Activated T-helper 17 cell treated with anti-CD3 and anti-CD28 coated beads, Interleukin-2, amount 50 U/mL, for 72 hours (primary cell): ENCODE data around the gene ZNF48. TPM values are rescaled to one million over a fixed set of nuclear protein-coding genes. Genes with fewer than 3 reads are reported as not detected.

Source experiments
- ATAC-seq: fragments of 150-1000 bp; cut with Tn5 transposase; replicated peaks from 2 replicates; pipeline ENCODE4 v1.10.0; 2021; ENCODE audit warnings: mild to moderate bottlenecking, moderate library complexity
- H3K27ac Mint-ChIP-seq: one replicate; pipeline ENCODE4 v1.8.0; 2022; ENCODE audit warnings: mixed read lengths
- H3K27me3 Mint-ChIP-seq: one replicate; pipeline ENCODE4 v1.8.0; 2022; ENCODE audit warnings: mixed read lengths
- H3K36me3 Mint-ChIP-seq: one replicate; pipeline ENCODE4 v1.8.0; 2022; ENCODE audit warnings: low read depth, mild to moderate bottlenecking, mixed read lengths
- H3K4me1 Mint-ChIP-seq: one replicate; pipeline ENCODE4 v1.8.0; 2022; ENCODE audit warnings: mixed read lengths
- H3K4me3 Mint-ChIP-seq: one replicate; pipeline ENCODE4 v1.8.0; 2022; ENCODE audit warnings: mild to moderate bottlenecking, mixed read lengths
- H3K9me3 Mint-ChIP-seq: one replicate; pipeline ENCODE4 v1.8.0; 2022; ENCODE audit warnings: mixed read lengths
- total RNA-seq, 2 donors: library from RNA; stranded (reverse); gene quantifications; one replicate each; pipeline ENCODE4 v1.2.3, GENCODE V29; 2022

Gene ZNF48
- total RNA-seq = 10 to 100 TPM; 10.2 to 10.5 TPM

DNA sequence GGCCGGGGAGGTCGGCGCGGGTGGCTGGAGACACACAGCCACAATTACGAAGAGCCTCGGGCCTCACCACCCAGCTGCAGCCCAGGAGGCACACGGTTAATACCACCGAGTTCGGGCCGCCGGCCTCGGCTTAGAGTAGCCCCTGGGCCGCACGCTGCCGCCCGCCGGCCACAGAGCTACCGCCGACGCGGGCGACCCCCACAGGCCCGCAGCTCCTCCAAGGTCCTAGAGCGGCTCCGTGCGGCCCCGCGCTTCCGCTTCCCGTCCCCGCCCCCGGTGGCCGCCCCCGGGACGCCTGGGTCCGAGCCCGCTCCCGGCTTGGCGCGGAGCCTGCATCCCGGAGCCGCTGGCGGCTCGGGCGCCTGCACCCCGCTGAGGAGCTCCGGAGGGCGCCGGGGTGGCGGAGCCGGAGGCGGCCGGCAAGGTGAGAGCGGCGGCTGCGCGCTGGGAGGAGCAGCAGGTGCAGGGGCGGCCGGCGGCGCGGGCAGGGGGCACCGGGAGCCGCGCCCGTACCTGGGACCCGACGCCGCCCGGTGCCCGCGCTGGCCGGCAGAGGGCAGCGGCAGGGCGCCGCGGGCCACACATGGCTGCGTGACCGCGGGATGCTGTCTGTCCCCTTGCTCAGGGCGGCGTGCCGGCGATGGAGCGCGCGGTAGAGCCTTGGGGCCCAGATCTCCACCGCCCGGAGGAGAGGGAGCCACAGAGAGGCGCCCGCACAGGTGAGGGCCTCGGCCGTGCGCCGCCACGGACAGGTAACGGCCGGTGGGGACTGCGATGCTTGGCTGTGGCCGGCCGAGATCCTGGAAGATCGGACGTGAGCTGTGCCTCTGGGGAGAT, at the start of gene ZNF48:
Gene ZNF48, plus strand, starts transcription at position 266 of the 837 bp plus-strand sequence. Its CDS starts 375 bp downstream, at position 641.
- ATAC-seq = peak; percentile 81
- no peaks in the 10 kb centered on the region for H3K27me3 Mint-ChIP-seq
- peaks cover 20% of the 10 kb centered on the region for H3K4me1 Mint-ChIP-seq
- peaks cover 22% of the 10 kb centered on the region for H3K36me3 Mint-ChIP-seq
- H3K4me3 Mint-ChIP-seq = peak within 1 kb of the TSS; percentile 97
- H3K27ac Mint-ChIP-seq = peak within 1 kb of the TSS; percentile 91
- H3K9me3 Mint-ChIP-seq = no peaks in the 10 kb centered on the region

DNA sequence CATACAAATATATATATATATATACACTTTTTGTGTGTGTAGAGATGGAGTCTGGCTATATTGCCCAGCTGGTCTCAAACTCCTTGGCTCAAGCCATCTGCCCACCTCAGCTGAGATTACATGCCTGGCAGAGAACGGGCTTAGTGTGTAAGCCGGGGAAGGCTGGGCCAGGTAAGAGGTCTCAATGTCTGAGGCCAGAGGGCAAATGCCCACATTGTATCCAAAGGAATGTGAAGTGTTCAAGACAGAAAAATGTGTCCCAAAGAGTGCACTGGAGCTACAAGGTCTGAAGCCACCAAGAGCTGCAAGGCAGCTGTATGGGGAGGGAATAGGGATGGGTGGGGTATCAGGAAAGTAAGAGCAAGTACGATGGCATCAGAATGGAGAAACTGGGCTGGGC, 48.9 kb upstream of the ZNF48 start:
- H3K4me1 Mint-ChIP-seq = peaks cover 11% of the 10 kb centered on the region
- no peak overlapping the region for H3K4me3 Mint-ChIP-seq
- no peaks in the 10 kb centered on the region for H3K9me3 Mint-ChIP-seq
- no peaks in the 10 kb centered on the region for H3K27me3 Mint-ChIP-seq
- no peak for ATAC-seq
- peaks cover 26% of the 10 kb centered on the region for H3K36me3 Mint-ChIP-seq
- H3K27ac Mint-ChIP-seq = no peak overlapping the region

DNA sequence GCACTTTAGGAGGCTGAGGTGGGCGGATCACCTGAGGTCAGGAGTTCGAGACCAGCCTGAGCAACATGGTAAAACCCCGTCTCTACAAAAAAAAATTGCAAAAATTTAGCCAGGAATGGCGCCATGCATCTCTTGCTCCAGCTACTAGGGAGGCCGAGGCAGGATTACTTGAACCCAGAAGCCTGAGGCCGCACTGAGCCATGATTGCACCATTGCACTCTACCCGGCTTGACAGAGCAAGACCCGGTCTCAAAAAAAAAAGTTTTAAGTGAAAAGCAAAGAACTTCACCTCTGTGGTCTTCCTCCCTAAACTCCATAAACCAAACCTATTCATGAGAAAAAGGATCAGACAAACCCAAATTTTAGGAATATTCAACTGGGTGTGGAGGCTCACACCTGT, 47.1 kb upstream of the ZNF48 start:
- Mint-ChIP-seq H3K27me3 (no peaks in the 10 kb centered on the region), H3K36me3 (peaks cover 44% of the 10 kb centered on the region), H3K27ac (no peak overlapping the region), H3K4me1 (peaks cover 14% of the 10 kb centered on the region), H3K9me3 (no peaks in the 10 kb centered on the region), H3K4me3 (no peak overlapping the region)
- ATAC-seq = no peak

DNA sequence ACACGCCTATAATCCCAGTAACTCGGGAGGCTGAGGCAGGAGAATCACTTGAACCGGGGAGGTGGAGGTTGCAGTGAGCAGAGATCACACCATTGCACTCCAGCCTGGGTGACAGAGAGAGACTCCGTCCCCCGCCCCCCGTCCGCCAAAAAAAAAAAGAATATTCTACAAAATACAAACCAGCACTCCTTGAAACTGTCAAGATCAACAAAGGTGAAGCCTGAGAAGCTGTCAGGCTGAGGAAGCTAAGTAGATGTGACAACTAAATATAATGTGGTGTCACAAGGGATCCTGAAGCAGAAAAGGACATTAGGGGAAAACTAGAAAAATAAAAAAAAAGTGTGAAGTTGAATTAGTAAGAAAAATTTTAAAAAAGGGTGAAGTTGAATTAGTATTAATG, 46.3 kb upstream of the ZNF48 start:
- H3K4me1 Mint-ChIP-seq = peaks cover 14% of the 10 kb centered on the region
- H3K9me3 Mint-ChIP-seq = no peaks in the 10 kb centered on the region
- no peaks in the 10 kb centered on the region for H3K27me3 Mint-ChIP-seq
- peaks cover 52% of the 10 kb centered on the region for H3K36me3 Mint-ChIP-seq
- ATAC-seq = no peak
- H3K27ac Mint-ChIP-seq = peak overlapping the region; percentile 87
- no peak overlapping the region for H3K4me3 Mint-ChIP-seq

DNA sequence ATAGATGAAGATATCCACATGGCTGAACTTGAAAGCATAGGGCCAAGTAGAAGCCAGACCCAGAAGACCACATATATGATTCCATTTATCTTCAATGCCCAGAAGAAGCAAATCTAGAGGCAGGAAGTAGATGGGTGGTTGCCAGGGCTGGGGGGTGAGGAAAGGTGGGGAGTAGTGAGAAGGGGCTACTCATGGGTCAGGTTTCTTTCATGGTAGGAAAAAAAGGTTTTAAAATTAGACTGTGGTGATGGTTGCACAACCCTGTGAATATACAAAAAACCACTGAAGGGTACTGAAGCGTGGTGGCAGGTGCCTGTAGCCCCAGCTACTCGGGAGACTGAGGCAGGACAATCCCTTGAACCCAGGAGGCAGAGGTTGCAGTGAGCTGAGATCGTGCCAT, 45.5 kb upstream of the ZNF48 start:
- no peaks in the 10 kb centered on the region for H3K9me3 Mint-ChIP-seq
- peaks cover 60% of the 10 kb centered on the region for H3K36me3 Mint-ChIP-seq
- no peaks in the 10 kb centered on the region for H3K27me3 Mint-ChIP-seq
- H3K4me3 Mint-ChIP-seq = no peak overlapping the region
- no peak for ATAC-seq
- peak overlapping the region; percentile 87 for H3K27ac Mint-ChIP-seq
- peaks cover 18% of the 10 kb centered on the region for H3K4me1 Mint-ChIP-seq

DNA sequence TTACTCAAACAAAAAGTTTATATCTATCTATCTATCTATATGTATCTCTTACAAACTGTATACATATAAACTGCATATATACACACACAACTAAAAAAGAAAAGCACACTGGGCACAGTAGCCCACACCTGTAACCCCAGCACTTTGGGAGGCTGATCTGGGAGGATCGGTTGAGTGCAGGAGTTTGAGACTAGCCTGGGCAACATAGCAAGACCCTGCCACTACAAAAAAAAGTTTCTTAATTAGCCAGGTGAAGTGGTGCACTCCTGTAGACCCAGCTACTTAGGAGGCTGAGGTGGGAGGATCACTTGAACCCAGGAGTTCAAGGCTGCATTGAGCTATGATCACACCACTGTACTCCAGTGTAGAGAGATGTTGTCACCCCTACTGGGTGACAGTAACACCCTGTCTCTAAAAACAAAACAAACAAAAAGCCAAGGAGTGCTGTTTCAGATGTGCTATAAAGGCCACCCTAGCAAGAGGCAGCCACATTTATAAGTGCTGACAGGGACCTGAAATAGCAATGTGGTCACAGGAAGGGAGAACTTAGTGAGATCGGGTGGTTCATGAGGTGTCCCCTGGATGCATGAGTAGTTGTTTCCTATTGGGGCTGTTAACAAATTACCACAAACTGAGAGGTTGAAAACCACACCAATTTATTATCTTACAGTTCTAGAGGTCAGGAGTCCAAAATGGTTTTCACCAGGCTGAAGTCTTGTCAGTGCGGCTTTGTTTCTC, 44.9 kb upstream of the ZNF48 start:
- Mint-ChIP-seq H3K9me3 (no peaks in the 10 kb centered on the region), H3K27me3 (no peaks in the 10 kb centered on the region), H3K36me3 (peaks cover 66% of the 10 kb centered on the region), H3K27ac (peak overlapping the region; percentile 87), H3K4me1 (peaks cover 18% of the 10 kb centered on the region), H3K4me3 (peak overlapping the region; percentile 25)
- ATAC-seq = peak; percentile 73

DNA sequence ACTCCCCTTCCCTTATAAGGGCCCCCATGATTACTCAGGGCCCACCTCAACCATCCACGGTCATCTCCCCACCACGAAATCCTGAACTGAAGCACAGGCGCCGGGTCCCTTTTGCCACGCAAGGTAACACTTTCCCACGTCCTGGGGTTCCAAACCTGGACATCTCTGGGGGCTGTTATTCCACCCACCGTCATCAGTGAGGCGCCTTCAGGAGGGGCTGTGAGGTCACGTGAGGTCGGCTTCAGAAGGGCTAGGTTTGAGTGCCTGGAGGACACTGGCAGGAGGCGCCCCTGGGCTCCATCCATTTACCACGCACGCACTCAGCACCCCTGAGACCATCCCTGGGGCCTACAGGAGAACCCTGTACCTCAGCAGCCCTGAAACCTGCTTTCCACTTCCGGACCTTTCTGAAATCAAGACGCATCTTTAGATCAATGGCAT, 44.2 kb upstream of the ZNF48 start:
- no peak for ATAC-seq
- Mint-ChIP-seq H3K4me3 (peak overlapping the region; percentile 25), H3K4me1 (peaks cover 20% of the 10 kb centered on the region), H3K9me3 (no peaks in the 10 kb centered on the region), H3K27me3 (no peaks in the 10 kb centered on the region), H3K36me3 (peaks cover 70% of the 10 kb centered on the region), H3K27ac (peak overlapping the region; percentile 87)

DNA sequence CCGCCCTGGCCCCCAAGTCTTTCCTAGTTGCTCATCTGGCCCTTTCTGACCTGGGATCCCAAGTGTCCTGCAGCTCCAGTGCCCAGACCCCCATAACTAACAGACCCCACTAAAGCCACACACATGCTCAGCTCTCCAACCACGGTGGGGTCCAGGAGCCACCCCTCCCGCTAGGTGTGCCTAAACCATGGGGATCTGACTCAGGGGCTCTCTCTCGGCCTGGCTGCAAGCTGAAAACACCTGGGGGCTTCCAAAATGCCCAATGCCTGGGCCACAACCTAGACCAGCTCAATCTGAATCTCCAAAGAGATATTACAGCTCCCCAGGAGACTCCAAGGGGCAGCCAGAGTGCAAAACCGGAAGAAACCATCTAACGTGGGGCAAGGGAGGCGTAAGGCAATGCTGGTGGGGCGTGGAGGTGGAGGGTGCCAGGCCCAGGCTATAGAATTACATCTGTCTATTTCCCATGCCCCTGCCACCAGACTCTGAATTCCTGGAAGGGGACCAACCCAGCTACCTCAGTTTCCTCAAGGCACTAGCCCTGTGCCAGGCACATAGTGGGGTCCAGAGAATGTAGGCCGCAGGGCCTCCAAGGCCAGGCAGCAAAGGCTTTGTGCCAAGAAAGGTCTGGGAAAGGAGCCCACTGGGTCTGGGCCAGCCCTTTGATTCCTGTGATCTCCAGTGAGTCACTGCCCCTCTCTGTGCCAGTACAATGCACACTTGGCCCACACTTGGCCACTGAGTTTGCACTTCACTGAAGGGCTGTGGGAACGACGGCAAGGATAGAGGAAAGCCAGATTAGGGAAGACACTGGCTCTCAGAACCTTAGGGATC, 43.4 kb upstream of the ZNF48 start:
- Mint-ChIP-seq H3K4me1 (peaks cover 25% of the 10 kb centered on the region), H3K27ac (peak overlapping the region; percentile 87), H3K36me3 (peaks cover 76% of the 10 kb centered on the region), H3K9me3 (no peaks in the 10 kb centered on the region), H3K4me3 (peak overlapping the region; percentile 20), H3K27me3 (no peaks in the 10 kb centered on the region)
- no peak for ATAC-seq

DNA sequence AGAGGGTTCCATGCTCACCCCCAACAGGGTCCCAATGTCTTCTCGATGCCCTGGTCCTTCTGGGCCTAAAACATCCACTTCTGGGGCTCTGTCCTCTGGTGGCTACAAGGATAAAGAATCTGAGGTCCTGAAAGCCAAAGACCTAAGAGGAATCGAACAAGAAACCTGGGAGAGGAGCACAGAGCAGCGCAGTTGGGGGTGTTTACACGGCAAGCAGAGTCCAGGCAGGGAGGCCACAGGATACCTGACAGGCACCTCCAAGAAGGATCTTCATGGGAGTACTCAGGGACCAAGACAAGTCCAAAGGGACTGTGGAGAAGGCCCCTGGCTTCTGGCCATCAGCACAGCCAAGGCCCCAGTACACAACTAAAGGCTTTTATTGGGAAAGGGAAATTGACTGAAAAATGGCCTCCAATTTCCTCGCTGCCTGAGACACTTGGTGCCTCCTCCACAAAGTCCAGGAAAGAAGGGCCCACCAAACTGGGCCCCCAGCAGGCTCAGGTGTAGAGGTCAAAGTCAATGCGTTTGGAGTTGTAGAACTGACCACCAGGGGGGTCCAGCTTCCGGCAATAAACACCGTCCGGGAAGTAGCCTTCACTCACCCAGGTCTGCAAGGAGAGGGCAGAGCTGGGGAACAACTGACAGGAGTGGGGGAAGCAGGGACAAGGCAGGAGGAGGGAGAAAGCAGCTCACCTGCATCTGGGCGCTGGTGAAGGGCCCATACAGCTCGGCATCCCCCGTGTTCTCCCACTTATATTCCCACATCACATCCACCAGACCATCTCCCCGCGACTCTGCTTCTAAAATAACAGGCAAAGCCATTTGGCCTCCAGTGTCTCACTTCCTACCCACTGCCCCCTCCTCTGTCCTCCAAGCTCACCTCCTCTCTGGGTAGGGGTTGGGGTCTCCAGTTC, 42.5 kb upstream of the ZNF48 start:
- ATAC-seq = no peak
- peaks cover 31% of the 10 kb centered on the region for H3K4me1 Mint-ChIP-seq
- H3K36me3 Mint-ChIP-seq = peaks cover 86% of the 10 kb centered on the region
- H3K9me3 Mint-ChIP-seq = no peaks in the 10 kb centered on the region
- no peaks in the 10 kb centered on the region for H3K27me3 Mint-ChIP-seq
- H3K27ac Mint-ChIP-seq = peak overlapping the region; percentile 87
- H3K4me3 Mint-ChIP-seq = peak overlapping the region; percentile 93

DNA sequence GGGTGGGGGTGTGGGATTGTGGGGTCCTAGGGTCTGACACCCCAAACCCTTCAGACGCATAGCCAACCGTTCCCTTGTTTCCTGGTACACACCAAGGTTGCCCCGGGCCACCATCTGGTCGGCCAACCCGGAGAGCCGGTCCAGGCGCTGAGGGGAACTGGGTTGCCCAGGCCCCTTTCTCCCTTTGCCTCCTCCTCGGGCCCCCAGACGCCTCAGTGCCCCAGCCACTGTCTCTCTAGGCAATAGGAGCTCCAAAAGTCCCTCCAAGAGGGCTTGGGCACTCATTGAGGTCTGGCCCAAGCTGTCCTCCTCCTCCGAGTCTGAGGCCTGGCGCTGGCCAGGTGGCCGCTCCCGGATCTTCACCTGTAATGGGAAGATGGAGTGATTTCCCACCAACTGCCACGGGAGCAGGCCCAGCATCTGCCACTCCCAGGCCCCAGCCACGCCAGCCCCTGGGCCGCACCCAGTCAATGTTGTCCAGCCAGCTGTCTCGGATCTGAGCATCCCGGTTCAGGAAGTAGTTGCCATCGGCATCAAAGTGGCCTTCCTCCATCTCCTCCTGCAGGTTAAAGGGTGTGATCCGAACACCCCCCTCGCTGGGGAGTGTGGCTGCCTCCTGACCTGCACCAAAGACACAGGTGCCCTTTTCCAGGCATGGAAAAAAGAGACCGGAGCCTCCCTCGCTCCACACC, 41.6 kb upstream of the ZNF48 start:
- no peak for ATAC-seq

DNA sequence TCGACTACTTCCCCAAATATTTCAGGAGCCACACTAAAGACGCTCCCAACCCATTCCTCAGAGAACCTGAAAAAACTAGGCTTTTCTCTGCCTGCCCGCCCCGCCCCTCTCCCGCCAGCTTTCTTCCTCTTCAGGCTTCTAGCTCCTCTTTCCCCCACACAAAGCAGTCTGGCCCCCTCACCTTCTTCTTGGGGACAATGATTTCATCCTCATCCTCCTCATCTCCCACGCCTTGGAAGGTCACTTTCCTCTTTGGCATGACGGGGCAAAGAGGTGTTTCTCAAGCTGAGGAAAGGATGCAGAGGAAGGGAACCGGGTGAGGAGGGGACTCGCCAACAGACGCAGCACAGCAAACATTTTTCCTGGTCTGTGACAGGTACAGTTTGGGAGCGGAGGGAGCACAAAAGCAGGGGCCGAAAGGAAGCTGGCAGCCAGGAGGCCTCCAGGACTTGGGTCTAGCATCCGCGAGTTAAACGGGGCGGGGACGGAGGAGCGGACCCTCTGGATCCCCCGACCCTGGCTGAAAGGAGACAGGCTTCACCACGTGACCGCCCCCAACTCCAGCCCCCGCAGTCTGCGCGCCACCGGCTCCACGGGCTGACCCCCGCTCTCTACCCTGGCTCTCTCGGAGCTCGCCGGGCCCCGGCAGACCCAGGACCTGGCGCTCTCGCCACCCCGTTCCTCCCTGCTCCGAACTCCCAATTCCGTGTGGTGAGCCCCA, 40.6 kb upstream of the ZNF48 start:
- ATAC-seq = peak; percentile 33
- peaks cover 31% of the 10 kb centered on the region for H3K4me1 Mint-ChIP-seq
- H3K9me3 Mint-ChIP-seq = no peaks in the 10 kb centered on the region
- peak overlapping the region; percentile 93 for H3K4me3 Mint-ChIP-seq
- H3K27ac Mint-ChIP-seq = peak overlapping the region; percentile 98
- H3K36me3 Mint-ChIP-seq = peaks cover 88% of the 10 kb centered on the region
- no peaks in the 10 kb centered on the region for H3K27me3 Mint-ChIP-seq

More for the DNA sequence above, 41.6 kb upstream of the ZNF48 start:
- H3K9me3 Mint-ChIP-seq = no peaks in the 10 kb centered on the region
- H3K27me3 Mint-ChIP-seq = no peaks in the 10 kb centered on the region
- peak overlapping the region; percentile 93 for H3K4me3 Mint-ChIP-seq
- peaks cover 91% of the 10 kb centered on the region for H3K36me3 Mint-ChIP-seq
- H3K27ac Mint-ChIP-seq = peak overlapping the region; percentile 98
- peaks cover 31% of the 10 kb centered on the region for H3K4me1 Mint-ChIP-seq

DNA sequence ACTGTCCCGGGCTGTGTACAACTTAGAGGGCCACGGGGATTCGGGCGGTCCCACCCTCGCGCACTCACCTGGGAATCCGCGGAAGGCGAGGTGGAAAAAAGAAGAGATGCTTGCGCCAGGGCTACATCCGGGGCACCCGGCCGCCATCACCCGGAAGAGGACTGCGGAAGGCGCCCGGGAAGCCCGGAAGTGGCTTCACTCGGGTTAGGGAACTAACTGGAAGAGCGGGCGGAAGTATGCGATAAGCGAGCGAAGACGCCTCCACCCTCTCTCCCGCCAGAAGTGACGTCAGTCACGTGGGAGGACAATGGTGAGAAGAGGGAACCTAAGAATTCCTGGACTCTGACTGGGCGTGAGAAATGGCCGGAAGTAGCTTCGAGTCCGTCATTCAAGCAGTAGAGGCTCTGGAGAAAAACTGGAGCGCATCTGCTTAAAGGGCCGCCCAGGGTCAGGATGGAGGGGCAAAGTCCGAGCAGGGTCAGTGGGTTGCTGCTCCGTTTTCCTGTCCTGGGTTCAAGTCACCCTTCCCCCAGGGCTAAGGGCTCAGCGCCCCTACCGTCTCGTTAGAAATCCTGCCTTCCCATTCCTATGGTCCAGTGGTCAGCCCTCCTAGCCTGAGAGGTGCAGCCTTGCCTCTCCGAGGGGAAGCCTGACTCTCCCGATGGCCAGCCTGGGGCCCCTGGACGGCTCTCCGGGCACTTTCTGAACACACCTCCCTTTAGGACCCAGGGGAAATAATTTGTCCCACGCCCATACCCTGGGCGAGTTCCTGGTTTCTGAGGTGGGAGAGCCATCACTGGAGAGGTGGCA, 39.9 kb upstream of the ZNF48 start, which contains the start of gene CD2BP2:
Gene CD2BP2, minus strand, starts transcription at position 165 of the 810 bp plus-strand sequence. CDS start 627 bp downstream, outside the sequence.
- no peaks in the 10 kb centered on the region for H3K9me3 Mint-ChIP-seq
- peak within 1 kb of the TSS; percentile 98 for H3K27ac Mint-ChIP-seq
- peak; percentile 89 for ATAC-seq
- H3K36me3 Mint-ChIP-seq = peaks cover 87% of the 10 kb centered on the region
- peak within 1 kb of the TSS; percentile 93 for H3K4me3 Mint-ChIP-seq
- H3K4me1 Mint-ChIP-seq = peaks cover 28% of the 10 kb centered on the region
- H3K27me3 Mint-ChIP-seq = no peaks in the 10 kb centered on the region
